ENCODE results near the gene ETFDH. TPM values are rescaled to one million over a fixed set of nuclear protein-coding genes. Genes with fewer than 3 reads are reported as not detected.
"Not testable (repeated sequence)": the region's sequence is repeated elsewhere in the genome, so short reads cannot be mapped to it uniquely, and the experiment has no call there.

ETFDH gene
- total RNA-seq, 1 experiment from 2014 or later: 17.2 TPM

- no peak for DNase-seq (ENCODE audit: low read depth)
These were observed 6.7 kb downstream of the ETFDH start for GRCh38 chr4:158678767-158679166.

- DNase-seq (ENCODE audit: low read depth): no peak
These were observed 9.5 kb downstream of the ETFDH start for GRCh38 chr4:158681629-158682028.

- DNase-seq (ENCODE audit: low read depth): no peak
These were observed 10.0 kb downstream of the ETFDH start for GRCh38 chr4:158682066-158682465.

- DNase-seq (ENCODE audit: low read depth): no peak
These were observed 16.7 kb downstream of the ETFDH start for GRCh38 chr4:158688813-158689212.

- DNase-seq (ENCODE audit: low read depth): no peak
These were observed 32.2 kb downstream of the ETFDH start for GRCh38 chr4:158704274-158704673.

- peak; percentile 12 for DNase-seq (ENCODE audit: low read depth)
These were observed 38.7 kb downstream of the ETFDH start for GRCh38 chr4:158710814-158711213.

GRCh38 chr4:158712622-158713021 is 40.5 kb downstream of the ETFDH start:
- DNase-seq (ENCODE audit: low read depth): not testable (repeated sequence)

GRCh38 chr4:158714937-158715336 is 42.8 kb downstream of the ETFDH start:
- DNase-seq (ENCODE audit: low read depth): no peak

GRCh38 chr4:158715802-158716201 is 43.7 kb downstream of the ETFDH start:
- DNase-seq (ENCODE audit: low read depth): no peak

GRCh38 chr4:158721680-158722079 is 49.6 kb downstream of the ETFDH start:
- DNase-seq (ENCODE audit: low read depth): no peak

GRCh38 chr4:158722291-158722916 is 50.3 kb downstream of the ETFDH start:
- DNase-seq (ENCODE audit: low read depth): peak; percentile 29

- peak; percentile 75 for DNase-seq (ENCODE audit: low read depth)
These were observed 51.1 kb downstream of the ETFDH start, which contains the start of gene PPID for GRCh38 chr4:158722917-158723793. Gene PPID, minus strand, starts transcription at chr4:158723396. Its CDS starts 108 bp downstream, at chr4:158723288.

GRCh38 chr4:158724637-158725036 is 52.5 kb downstream of the ETFDH start:
- no peak for DNase-seq (ENCODE audit: low read depth)

GRCh38 chr4:158726633-158727032 is 54.5 kb downstream of the ETFDH start:
- DNase-seq (ENCODE audit: low read depth): no peak

- no peak for DNase-seq (ENCODE audit: low read depth)
These were observed 56.1 kb downstream of the ETFDH start for GRCh38 chr4:158728236-158728635.

GRCh38 chr4:158729716-158730559 is 57.8 kb downstream of the ETFDH start:
- DNase-seq (ENCODE audit: low read depth): peak; percentile 66

GRCh38 chr4:158738866-158739265 is 66.8 kb downstream of the ETFDH start:
- no peak for DNase-seq (ENCODE audit: low read depth)

- DNase-seq (ENCODE audit: low read depth): no peak
These were observed 67.5 kb downstream of the ETFDH start for GRCh38 chr4:158739600-158739999.

GRCh38 chr4:158741326-158742021 is 69.4 kb downstream of the ETFDH start:
- no peak for DNase-seq (ENCODE audit: low read depth)

- DNase-seq (ENCODE audit: low read depth): not testable (repeated sequence)
These were observed 74.4 kb downstream of the ETFDH start for GRCh38 chr4:158746537-158746936.

GRCh38 chr4:158750379-158750778 is 78.3 kb downstream of the ETFDH start:
- peak; percentile 87 for DNase-seq (ENCODE audit: low read depth)

Data from M059J (cell line).